GM21723 (cell line): Measurements from ENCODE around the gene MAPKAP1.

Experiments
- ATAC-seq: cut with Tn5 transposase; IDR thresholded peaks from one replicate; pipeline ENCODE4 v1.9.1; 2021; ENCODE audit warnings: mild to moderate bottlenecking, moderate library complexity; ENCODE audit not compliant: unreplicated experiment

MAPKAP1 gene

DNA sequence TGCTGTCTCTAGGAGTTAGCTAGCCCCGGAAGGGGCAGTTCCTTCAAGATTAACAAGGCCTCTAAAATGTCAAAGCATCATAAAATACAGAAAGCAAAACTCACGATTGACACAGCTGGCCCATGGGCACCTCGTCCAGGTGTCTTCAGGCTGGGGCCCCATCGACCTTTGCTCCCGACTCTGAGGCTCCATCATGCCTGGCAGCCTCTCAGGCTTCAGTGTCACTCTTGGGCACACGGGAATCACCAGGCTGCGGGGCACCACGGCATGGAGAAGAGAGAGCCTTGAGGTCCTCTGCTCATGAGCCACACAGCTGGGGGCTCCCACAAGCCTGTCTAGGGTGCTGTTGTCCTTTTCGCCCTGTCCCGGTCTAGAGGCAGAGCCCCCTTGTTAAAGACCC, 284.2 kb downstream of the MAPKAP1 start:
- ATAC-seq: no peak

DNA sequence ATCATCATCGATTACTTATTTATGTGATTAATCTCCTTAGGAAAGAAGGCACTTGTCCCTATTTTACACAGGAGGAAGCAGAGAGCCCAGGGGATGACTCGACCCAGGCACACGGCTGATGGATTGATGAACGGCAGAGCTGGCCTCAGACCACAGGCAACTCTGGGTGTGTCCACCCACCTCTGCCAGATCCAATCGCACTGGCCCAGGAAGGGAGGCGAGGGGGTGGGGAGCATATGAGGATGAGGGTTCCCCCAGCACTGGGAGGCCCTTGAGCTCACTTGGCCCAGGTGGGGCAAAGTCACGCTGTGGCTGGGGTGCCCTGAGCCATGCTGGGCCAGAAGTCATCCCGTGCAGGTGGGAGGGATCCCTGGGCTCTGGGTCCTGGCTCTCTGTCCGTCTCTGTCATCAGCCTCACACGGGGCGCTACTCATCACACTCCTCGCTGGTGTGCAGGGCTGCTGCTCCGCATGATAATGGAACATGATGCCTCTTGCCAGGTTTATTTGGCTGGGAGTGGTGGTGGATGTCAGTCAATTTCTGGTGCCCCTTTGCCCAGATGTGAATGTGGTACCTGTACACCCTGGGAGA, 285.3 kb downstream of the MAPKAP1 start:
- ATAC-seq: no peak

DNA sequence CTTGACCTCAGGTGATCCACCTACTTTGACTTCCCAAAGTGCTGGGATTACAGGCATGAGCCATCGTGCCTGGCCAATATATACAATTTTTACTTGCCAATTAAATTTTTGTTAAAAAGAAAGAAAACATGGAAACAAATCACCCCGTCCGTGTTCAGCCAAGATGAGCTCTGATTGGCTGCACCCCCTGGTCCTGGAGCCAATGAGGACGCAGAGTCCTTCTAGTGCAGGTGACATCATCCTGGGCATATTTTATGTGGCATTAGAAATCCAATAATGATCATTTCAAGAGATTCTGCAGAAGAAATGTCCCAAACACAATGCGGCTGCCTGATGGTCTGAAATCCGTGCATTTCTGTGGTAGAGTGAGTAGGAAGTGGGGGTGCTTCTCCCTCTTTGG, 285.8 kb downstream of the MAPKAP1 start:
- no peak for ATAC-seq

DNA sequence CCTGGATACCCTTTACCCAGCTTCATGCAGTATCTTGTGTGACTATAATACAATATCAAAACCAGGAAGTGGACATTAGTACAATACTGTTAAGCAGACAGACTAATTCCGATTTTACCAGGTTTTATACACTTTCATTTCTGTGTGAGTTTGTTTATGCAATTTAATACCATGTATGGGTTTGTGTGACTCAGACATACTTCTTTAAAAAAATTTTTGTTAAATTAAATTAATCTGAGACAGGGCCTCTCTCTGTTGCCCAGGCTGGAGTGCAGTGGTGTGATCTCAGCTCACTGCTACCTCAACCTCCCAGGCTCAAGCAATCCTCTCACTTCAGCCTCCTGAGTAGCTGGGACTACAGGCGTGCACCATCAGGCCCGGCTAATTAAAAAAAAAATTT, 288.6 kb downstream of the MAPKAP1 start:
- ATAC-seq: no peak

DNA sequence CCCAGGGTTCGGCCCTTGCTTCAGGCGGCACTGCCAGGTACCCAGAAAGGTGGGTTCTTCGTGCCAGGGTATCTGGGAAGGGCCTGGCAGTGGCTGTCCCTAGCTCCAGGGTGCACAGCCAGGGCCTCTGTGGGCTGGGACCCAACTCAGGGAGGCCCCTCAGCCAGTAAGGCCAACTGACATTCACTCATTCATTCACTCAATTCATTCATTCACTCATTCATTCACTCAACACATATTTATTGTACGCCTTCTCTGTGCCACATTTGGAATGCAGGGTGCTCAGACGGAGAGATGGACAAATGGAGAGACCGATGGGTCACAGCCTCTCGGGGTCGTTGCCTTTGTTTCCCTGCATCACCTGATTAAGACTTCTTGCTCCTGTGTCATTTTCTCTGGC, 290.5 kb downstream of the MAPKAP1 start:
- no peak for ATAC-seq

DNA sequence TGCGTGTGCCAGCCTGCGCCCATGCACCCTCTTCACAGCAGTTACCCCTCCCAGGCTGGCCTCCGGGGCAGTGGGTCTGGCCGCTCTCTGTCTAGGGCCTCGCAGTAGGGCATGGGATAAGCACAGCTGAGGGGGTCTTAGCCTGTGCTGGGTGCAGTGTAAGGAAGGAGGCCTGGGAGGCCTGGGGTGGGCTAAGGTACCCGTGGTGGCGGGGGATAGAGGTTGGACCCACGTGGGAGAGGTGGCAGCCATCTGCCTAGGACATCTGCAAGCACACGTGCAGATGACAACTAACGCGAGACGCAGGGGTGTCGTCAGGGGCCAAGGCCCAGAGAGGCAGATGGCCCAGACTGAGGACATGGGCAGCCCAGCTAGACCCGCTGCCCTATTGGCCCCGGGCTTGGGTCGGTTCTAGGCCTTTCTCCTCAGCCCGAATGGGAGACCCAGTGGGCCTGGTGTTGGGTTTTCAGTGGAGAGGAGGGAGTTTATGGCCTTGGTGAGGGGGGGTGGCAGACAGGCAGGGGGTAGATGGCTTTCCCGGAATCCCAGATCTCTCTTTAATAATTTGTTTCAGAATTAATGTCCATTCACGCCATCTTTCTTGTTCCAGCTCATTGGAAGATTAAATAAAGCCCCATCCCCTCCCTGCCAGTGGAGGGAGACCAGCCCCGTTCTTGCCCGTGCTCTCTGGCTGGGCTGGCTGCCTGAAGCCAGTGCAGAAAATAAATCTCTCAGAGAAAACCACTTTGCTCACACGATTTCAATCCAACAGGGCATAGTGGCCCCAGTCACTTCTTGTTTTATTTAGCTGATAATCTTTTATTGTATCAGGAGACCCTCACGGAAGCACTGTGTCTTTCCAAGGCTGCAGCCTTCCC, 291.2 kb downstream of the MAPKAP1 start:
- ATAC-seq: no peak

DNA sequence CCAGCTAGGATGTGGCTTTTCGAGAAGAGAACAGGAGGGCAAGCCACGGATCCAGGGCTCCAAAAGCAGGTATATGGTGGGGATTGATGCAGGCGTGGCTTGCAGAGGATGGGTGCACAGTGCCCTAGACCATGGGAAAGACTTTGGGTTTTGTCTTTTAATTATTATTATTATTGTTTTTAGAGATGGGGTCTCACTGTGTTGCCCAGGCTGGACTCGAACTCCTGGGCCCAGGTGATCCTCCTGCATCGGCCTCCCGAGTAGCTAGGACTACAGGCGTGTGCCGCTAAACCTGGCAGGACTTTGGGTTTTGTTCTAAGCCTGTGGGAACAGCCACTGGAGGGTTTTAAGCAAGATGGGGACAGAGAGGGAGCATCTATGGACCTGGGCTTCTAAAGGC, 293.4 kb downstream of the MAPKAP1 start:
- no peak for ATAC-seq

DNA sequence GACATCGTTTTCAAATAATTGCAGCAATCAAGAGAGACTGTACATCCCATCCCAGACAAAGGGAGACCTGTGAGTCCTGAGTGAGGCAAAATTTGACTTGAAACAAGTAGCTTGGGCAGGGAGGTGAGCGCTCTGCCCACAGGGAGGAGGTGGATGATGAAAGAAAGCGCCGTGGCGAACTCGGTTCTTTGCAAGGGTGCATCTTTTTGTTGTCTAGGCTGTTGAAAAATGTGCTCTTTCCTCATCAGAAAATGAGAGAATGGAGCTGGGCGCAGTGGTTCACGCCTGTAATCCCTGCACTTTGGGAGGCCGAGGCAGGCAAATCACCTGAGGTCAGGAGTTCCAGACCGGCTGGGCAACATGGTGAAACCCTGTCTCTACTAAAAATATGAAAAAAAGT, 294.8 kb downstream of the MAPKAP1 start:
- ATAC-seq: no peak

DNA sequence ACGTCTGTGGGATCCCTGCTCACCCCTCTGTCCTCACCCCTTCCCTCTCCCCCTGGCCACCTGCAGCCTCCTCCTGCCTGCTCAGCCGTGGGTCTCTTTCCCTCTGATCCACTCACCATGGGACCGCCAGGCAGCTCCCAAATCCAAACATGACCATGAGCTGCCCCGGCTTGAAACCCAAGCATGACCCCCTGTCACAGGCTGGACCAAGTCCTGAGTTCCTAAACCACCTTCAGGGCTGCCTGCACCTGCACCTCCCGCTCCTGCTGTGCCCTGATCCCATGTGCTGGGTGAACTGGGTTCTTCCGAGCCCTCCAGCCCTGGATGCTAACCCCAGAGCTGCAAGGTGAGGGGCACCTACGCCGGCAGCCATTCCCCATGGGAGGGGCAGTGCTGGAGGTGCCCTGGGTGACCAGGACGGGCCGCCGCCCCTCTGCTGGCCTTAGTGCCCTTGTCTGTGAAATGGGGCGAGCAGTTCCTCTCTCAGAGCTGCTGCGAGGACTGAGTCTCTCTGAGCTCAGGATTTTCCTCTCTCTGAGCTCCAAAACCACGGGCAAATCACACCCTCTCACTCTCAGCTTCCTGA, 295.7 kb downstream of the MAPKAP1 start:
- ATAC-seq: no peak

DNA sequence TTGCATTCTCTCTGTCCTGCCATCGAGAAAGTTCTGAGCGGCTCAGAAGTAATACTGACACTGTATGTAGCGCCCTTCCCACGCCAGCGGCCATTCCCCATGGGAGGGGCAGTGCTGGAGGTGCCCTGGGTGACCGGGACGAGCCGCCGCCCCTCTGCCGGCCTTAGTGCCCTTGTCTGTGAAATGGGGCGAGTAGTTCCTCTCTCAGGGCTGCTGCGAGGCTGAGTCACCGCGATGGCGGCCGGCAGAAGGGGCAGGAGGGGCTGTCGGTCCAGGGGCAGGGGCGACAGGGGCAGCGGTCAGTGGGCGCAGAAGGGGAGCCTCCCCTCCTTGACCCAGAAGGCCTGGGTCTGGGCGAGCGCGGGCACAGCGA, 296.5 kb downstream of the MAPKAP1 start:
- ATAC-seq: no peak

DNA sequence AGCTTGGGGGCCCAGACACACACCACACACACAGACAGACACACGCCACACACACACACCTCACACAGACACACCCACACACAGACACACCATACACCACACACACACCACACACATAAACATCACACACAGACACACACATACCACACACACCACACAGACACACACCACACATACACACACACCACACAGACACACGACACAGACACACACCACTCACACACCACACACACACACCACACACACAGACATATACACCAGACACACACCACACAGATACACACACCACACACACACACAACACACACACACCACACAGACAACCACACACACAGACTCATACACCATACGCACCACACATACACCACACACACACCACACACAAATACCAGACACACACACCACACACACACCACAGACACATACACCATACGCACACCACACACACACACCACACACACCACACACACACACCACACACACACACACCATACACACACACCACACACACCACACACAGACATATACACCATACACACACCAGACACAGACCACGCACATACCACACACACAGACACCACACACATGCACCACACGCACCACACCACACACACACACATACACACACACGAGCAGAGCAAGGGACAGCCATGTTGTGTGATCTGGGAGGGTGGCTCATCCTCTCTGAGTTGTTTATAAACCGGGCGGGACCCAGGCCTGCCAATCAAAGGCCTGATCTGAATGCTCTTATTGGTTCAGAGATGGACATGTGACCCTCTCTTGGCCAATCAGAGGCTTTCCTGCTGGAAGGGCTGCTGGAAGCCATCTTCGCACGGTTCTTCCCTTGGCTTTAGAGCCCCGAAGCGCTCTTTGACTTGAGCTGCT, 297.1 kb downstream of the MAPKAP1 start:
- no peak for ATAC-seq

DNA sequence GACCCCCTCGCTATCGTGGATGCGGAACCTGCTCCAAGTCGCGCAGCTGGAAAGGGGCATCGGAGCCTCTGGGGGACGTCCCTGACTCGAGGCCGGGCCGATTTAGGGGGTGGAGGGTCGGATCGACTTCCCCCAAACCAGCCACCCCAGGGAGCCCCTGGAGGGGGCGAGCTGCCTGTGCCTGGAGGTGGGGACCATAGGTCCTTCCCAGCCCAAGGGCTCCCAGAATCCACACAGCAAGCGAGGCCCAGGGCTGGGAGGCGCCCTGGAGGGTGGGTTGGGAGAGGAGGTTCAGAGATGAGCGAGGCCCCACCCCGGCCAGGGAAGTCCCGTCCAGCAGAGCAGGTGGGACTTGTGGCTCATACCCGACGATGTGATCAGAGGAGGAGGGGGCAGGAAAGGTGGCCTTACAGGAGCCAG, 297.8 kb downstream of the MAPKAP1 start:
- ATAC-seq: no peak

DNA sequence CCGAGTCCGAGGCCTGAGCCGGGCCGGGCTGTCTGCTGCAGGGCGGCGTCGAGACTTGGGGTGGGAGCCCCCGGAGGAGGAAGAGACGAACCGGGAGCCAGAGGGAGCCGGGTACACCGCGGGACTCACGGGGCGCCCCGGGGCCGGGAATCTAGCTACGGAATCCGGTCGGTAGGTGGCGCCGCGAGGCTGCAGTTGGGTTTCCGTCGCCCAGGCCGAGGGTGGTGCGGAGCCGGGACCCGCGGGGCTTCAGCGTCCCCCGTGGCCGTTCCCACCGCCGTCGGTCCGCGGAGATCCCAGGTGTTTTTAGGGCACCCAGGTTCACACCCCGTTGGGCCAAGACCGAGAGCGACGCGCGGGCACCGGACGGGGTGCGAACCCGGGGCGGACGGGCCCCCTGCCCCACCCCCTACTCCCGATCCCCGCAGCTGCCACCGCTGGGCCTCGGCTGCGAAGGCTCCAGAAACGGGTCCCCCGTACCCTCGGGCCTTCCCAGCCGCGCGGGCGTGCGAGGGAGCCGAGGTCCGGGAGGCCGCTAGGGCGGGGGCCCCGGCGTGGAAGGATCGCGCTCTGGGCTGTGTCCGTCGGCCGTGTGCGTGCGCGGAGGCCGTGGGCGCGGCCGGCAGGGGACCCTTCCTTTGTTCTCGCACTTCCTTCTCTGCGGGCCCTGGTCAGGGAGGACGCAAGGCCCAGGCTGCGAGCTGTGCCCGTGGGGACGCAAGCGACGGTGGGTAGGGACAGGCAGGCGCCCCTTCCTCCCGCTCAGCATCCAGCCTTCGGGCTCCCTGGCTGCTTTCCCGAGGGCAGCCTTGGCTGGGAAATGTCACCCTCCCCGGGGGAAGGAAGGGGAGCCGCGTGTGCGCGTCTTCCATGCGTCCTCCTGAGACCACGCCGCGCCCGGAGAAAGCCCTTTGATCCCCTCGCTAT, 298.8 kb downstream of the MAPKAP1 start:
- peak; percentile 84 for ATAC-seq

DNA sequence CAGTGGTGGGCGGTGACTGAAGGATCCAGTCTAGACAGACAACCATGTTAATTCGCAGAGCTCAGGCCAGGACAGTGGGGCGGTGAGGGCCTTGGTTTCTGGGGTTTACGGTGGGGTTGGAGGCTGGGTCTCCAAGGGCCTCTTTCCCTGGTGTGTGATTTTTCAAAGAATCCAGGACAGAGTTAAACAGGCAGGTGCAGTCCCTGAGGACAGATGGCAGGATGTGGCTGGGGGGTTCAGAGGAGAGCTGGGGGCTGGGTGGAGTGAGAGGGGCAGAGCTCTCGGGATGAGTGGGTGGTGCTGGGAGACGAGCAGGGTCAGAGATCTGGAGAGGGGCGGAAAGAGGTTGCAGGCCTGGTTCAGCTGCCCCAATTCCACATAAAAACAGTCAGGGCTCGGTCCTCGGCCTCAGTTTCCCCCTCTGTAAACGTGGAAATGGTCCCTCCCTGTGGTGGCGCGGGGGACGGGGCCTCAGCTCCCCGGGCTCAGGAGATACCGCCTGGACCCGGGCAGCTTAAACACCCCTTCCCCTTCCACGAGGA, 299.5 kb downstream of the MAPKAP1 start:
- ATAC-seq: peak; percentile 22

DNA sequence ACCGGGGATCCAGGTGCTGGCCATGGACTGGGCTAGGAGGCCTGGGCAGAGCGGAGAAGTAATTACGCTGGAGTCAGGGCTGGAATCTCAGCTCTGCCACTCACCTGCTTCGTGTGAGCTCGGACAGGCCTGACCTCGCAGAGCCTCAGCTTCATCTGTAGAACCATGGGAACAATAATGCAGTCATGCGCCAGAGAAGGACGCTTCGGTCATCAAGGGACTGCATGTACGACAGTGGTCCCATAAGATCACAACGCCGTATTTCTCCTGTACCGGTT, 300.3 kb downstream of the MAPKAP1 start:
- no peak for ATAC-seq

DNA sequence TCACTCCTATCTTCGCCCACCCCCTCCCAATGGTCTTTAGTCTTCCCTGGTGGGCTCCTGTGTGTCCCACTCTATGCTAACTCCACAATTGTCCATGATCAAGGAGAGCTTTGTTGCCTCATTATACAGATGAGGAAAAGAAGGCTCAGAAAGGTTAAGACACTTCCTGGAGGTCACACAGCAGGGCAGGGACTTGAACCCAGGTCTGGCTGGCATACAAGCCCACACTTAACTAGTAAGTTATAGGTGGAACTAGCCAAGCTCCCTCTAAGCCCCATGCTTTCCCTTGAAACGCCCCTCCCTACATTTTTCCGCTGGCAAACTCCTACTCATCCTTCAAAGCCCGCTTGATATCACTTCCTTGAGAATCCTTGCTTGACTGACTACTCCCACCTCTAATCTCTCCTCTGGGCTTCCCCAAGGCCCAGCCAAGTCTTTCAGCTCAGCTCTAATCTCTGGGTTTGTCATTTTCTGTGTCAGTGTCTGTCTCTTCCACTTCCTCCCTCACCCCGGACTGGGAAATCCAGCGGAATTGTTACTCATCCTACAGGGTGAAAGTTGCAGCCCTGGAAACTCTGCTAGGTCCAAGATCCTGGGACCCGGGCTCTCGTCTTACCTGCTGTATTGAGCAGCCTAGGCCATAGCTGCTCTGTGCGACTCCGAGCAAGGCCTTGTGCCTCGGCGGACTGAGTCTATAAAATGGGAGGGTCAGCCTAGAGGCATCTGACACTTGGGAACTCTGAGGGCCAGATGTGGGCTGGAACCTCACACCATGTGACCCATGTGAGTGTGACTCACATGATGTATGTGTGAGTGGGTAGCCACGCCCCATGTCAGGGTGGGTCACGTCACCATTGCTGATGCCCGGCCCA, 300.8 kb downstream of the MAPKAP1 start:
- ATAC-seq: no peak

DNA sequence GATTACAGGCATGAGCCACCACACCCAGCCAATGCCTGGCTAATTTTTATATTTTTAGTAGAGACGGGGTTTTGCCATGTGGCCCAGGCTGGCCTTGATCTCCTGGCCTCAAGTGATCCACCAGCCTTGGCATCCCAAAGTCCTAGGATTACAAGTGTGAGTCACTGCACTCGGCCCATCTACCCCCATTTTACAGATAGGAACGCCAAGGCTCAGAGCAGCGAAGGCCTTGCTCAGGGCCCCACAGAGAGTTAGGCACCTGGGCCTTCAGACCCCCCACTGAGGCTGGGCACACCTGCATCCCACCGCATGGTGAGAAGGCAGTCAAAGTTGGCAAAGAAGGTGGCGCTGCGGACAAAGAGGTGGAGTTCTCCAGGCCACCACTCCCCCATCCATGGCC, 302.3 kb downstream of the MAPKAP1 start:
- no peak for ATAC-seq

DNA sequence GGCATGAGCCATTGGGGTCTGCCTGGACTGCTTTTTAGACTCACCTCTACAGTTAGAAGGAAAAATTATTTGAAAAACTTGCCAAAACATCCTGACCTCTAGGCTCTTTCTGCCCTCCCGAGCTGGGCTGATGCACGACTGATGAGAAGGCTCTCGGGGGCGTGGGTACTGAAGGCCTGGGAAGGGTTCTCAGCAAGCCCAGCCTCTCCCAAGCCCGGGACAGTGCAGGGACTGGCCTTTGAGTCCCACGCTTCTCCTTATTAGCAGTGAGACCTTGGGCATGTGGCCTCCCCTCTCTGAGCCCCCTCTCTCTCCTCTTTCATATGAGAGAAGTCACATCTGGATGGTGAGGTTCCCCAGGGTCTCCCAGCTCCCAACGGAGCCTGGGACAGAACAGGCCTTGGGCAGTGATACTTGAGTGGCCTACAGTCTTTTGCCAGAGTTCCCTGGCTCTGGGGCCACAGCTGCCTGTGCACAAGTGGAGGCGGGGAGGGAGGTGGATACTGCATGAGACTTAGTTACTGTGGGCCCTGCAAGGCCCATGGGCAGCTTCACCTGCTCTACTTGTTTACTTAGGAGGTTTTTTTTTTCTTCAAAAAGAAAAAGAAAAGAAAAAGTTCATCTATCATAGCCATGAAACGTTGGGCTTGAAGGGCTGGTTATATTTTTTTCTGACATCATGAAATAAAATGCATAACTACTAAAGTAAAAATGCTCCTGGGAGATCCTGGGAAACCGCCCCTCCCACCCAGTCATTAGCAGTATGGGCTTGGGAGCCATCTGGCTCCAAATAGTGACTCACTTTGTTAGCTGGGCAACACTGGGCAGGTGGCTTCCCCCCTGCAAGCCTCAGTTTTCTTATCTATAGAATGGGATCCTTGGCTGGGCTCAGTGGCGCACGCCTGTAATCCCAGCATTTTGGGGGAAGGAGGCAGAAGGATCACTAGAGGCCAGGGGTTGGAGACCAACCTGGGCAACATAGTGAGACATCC, 306.0 kb downstream of the MAPKAP1 start:
- no peak for ATAC-seq
